ENCODE data around the gene DIAPH1. TPM values are rescaled to one million over a fixed set of nuclear protein-coding genes. Genes with fewer than 3 reads are reported as not detected.

The DIAPH1 gene
- total RNA-seq, 2 experiments from 2014 or later = 214 to 220 TPM

DNA sequence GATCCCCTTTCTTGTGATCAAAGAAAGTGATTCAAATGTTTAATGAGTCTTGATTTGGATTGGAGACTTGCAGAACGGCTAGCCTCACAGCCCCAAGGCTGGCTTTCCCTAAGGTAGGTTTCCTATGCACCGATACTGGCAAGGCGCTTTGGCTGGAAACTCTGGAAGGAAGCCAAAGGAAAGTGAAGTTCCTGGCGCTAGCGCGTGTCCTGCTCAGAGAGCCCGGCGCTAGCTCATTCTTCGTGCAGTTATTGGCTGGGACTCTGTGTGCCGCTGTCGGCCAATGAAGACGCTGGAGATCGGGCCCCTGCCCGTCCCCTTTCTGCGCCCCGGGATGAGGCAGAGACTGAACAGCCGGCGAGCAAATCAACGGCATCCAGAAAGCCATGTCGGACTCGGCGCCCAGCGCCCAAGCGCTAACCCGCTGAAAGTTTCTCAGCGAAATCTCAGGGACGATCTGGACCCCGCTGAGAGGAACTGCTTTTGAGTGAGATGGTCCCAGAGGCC lies 143.1 kb downstream of the DIAPH1 start, which contains the start of gene PCDHGC3:
Gene PCDHGC3 (plus strand): TSS at position 342 of the 507 bp plus-strand sequence. CDS start 151 bp downstream, at position 493.
- H3K4me1 Mint-ChIP-seq = peaks cover 20% of the 10 kb centered on the region
- peaks cover 60% of the 10 kb centered on the region for H3K27me3 Mint-ChIP-seq
- no peak within 1 kb of the TSS for H3K27ac Mint-ChIP-seq
- no peaks in the 10 kb centered on the region for H3K36me3 Mint-ChIP-seq
- H3K4me3 Mint-ChIP-seq = peak within 1 kb of the TSS; percentile 87
- no peaks in the 10 kb centered on the region for H3K9me3 Mint-ChIP-seq
- DNase-seq = peak; percentile 57

DNA sequence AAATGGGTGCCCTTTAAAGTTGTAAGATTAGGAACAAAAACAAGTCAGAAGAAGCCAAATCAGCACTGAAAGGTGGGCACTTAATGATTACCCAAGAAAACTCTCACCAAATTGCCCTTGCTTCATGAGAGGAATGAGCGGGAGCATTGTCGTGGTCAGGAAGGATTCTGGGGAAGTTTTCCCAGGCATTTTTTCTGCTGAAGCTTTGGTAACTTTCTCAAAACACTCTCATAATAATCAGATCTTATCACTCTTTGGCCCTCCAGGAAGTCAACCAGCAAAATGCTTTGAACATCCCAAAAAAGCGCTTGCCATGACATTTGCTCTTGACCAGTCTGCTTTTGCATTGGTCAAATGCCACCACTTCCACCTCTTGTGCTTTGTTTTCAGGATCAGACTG lies 153.4 kb downstream of the DIAPH1 start:
- H3K4me1 Mint-ChIP-seq = no peaks in the 10 kb centered on the region
- H3K4me3 Mint-ChIP-seq = no peak overlapping the region
- peaks cover 25% of the 10 kb centered on the region for H3K27me3 Mint-ChIP-seq
- no peaks in the 10 kb centered on the region for H3K36me3 Mint-ChIP-seq
- peaks cover 5% of the 10 kb centered on the region for H3K9me3 Mint-ChIP-seq
- DNase-seq = no peak
- H3K27ac Mint-ChIP-seq = no peak overlapping the region

Other genes with a start within 250 kb of the DIAPH1 start
- not detected for gene PCDHGB3, start 248.8 kb downstream of the DIAPH1 start, total RNA-seq
- gene PCDHGA6, start 245.1 kb downstream of the DIAPH1 start, total RNA-seq = under 1 TPM; 0.08 TPM
- not detected for gene PCDHGA7, start 236.3 kb downstream of the DIAPH1 start, total RNA-seq
- gene PCDHGB4, start 231.3 kb downstream of the DIAPH1 start, total RNA-seq = not detected
- not detected for gene PCDHGA8, start 226.4 kb downstream of the DIAPH1 start, total RNA-seq
- under 1 TPM; 0.16 to 0.26 TPM for gene PCDHGB5, start 221.1 kb downstream of the DIAPH1 start, total RNA-seq
- gene PCDHGA9, start 216.2 kb downstream of the DIAPH1 start, total RNA-seq = not detected
- gene PCDHGB6, start 211.0 kb downstream of the DIAPH1 start, total RNA-seq = not detected
- gene PCDHGA10, start 206.0 kb downstream of the DIAPH1 start, total RNA-seq = under 1 TPM in 1 of 2 experiments, not detected in 1; 0.06 TPM
- gene PCDHGB7, start 201.3 kb downstream of the DIAPH1 start, total RNA-seq = not detected
- gene PCDHGA11, start 197.9 kb downstream of the DIAPH1 start, total RNA-seq = under 1 TPM in 1 of 2 experiments, not detected in 1; 0.06 TPM
- under 1 TPM in 1 of 2 experiments, not detected in 1; 0.08 TPM for gene PCDHGA12, start 188.5 kb downstream of the DIAPH1 start, total RNA-seq
- gene PCDHGC3, start 143.0 kb downstream of the DIAPH1 start, total RNA-seq = under 1 TPM in 1 of 2 experiments, not detected in 1; 0.33 TPM
- not detected for gene PCDHGC4, start 134.0 kb downstream of the DIAPH1 start, total RNA-seq
- not detected for gene PCDHGC5, start 129.9 kb downstream of the DIAPH1 start, total RNA-seq
- gene HDAC3, start 17.8 kb upstream of the DIAPH1 start, total RNA-seq = 10 to 100 TPM; 83.4 to 84.6 TPM
- gene RELL2, start 18.0 kb upstream of the DIAPH1 start, total RNA-seq = 10 to 100 TPM; 26.8 to 27.3 TPM
- 10 to 100 TPM; 22.4 to 24.8 TPM for gene FCHSD1, start 32.4 kb upstream of the DIAPH1 start, total RNA-seq
- 1 to 10 TPM; 4.1 to 5.7 TPM for gene ARAP3, start 63.2 kb upstream of the DIAPH1 start, total RNA-seq